Sigmoid colon (tissue), 4 donors: ENCODE results near the gene KY.

Experiments used
- CTCF ChIP-seq, 4 experiments: fragments of 450-650 bp in 3 of 4; fragments of 200-600 bp in 1 of 4; IDR thresholded peaks; one replicate each; pipeline ENCODE4 v1.5.1; 2016 to 2019; ENCODE audit warnings: antibody characterized with exemption in 4 of 4, mild to moderate bottlenecking in 3 of 4, moderate library complexity in 2 of 4
- EP300 ChIP-seq, 4 donors: sonication (generic); formaldehyde crosslinking; IDR thresholded peaks; one replicate each; pipeline ENCODE4 v1.6.1; 2017; ENCODE audit warnings: antibody characterized with exemption in 4 of 4
- POLR2A ChIP-seq, 2 donors: fragments of 450-650 bp; IDR thresholded peaks; one replicate each; pipeline ENCODE4 v1.6.1; 2016; ENCODE audit warnings: antibody characterized with exemption in 2 of 2, mild to moderate bottlenecking in 2 of 2, moderate library complexity in 2 of 2
- POLR2AphosphoS5 ChIP-seq, 4 donors: sonication (generic); formaldehyde crosslinking; IDR thresholded peaks; one replicate each; pipeline ENCODE4 v1.6.1; 2017; ENCODE audit warnings: antibody characterized with exemption in 4 of 4

DNA sequence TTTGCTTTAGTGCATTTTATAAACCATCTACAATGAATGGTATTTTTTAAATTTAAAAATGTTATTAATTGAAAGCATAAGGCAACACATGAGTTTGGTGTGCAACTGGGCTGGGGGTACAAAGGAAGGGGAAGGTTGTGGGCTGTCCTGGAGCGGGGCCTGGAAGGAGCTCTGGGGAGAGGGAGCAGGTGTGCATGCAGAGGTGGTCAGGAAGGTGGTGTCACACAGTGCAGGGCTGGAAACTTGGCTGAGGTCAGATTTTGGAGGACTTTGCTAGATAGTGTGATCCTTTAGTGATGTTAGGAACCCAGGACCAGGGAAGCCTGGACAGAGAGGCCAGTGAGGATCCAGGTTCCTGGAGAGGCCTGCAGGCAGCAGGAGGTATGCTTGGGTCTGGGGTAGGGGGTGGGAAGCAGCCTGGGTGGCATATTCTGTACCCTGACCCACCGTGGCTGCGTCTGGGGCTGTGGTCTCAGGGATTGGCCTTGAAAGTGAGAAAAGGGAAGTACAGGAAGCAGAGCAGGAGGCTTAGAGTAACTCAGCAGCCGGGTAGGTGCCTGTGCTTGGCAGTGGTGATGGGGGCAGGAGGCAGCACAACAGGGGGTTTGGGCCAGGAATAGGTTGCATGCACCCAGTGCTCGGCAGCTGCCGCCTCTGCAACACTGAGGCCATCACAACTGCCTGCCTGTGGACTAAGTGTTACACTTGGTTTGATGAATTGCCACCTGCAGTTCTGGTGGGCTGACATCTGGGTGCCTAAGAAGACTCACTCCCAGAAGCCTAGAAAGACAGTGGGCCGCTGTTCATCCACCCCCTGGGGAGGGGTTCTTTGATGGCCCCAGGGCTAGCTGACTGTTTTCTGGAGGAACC lies 33.0 kb downstream of the KY start:
- TF ChIP-seq CTCF (IDR thresholded peaks at IDR 0.05) (no peak), EP300 (IDR thresholded peaks at IDR 0.05) (no peak), POLR2A (IDR thresholded peaks at IDR 0.05) (no peak), POLR2AphosphoS5 (IDR thresholded peaks at IDR 0.05) (no peak)
